Activated CD4-positive, alpha-beta memory T cell treated with anti-CD3 and anti-CD28 coated beads for 36 hours (primary cell): ENCODE results near the gene SND1. TPM values are rescaled to one million over a fixed set of nuclear protein-coding genes. Genes with fewer than 3 reads are reported as not detected.

Experiments
- CTCF ChIA-PET: fragments of 350-600 bp; sonication (Branson Sonifier 250); formaldehyde crosslinking; loops from one replicate; lab custom pipeline; 2021; ENCODE audit warnings: antibody characterized with exemption, inconsistent platforms; lab: Charles Lee
- POLR2A ChIA-PET: fragments of 350-600 bp; sonication (Branson Sonifier 250); formaldehyde crosslinking; loops from one replicate; lab custom pipeline; 2021; ENCODE audit warnings: antibody characterized with exemption; lab: Charles Lee
- DNase-seq: peaks from one replicate; pipeline ENCODE4 v3.0.0-alpha.2; 2020
- H3K27ac Mint-ChIP-seq: one replicate; pipeline ENCODE4 v1.8.0; 2021; ENCODE audit warnings: mixed read lengths
- H3K27me3 Mint-ChIP-seq: one replicate; pipeline ENCODE4 v1.8.0; 2021; ENCODE audit warnings: mixed read lengths
- H3K36me3 Mint-ChIP-seq: one replicate; pipeline ENCODE4 v1.8.0; 2021; ENCODE audit warnings: mixed read lengths
- H3K4me1 Mint-ChIP-seq: one replicate; pipeline ENCODE4 v1.8.0; 2021; ENCODE audit warnings: low read depth, mixed read lengths
- H3K4me3 Mint-ChIP-seq: one replicate; pipeline ENCODE4 v1.8.0; 2021; ENCODE audit warnings: mild to moderate bottlenecking, mixed read lengths
- H3K9me3 Mint-ChIP-seq: one replicate; pipeline ENCODE4 v1.8.0; 2021; ENCODE audit warnings: mixed read lengths
- intact Hi-C: fragments of 100-400 bp; cut with micrococcal nuclease; formaldehyde crosslinking; loops from one replicate; pipeline ENCODE4 v1.15.1; 2023
- total RNA-seq, 2 experiments: library from RNA; stranded (reverse); gene quantifications; one replicate each; pipeline ENCODE4 v1.2.3, GENCODE V29; 2021

SND1 gene
- total RNA-seq, 2 experiments from 2014 or later: 208 to 235 TPM

- ChIA-PET POLR2A (no interaction called here), CTCF (interaction anchor here (1.3 kb wide), 1 partner anchor 220 kb away, joined by 3 read pairs; no protein-coding TSS in a partner anchor)
- H3K9me3 Mint-ChIP-seq: no peaks in the 10 kb centered on the region
- intact Hi-C loops: no loop called here
- no peak for DNase-seq
- no peaks in the 10 kb centered on the region for H3K27me3 Mint-ChIP-seq
- peaks cover 11% of the 10 kb centered on the region for H3K4me1 Mint-ChIP-seq
- no peak overlapping the region for H3K4me3 Mint-ChIP-seq
- H3K36me3 Mint-ChIP-seq: peaks cover 45% of the 10 kb centered on the region
- H3K27ac Mint-ChIP-seq: no peak overlapping the region
Observed at GRCh38 chr7:127930341-127931328, 278.6 kb downstream of the SND1 start.

- Mint-ChIP-seq H3K4me3 (no peak overlapping the region), H3K27ac (no peak overlapping the region), H3K9me3 (no peaks in the 10 kb centered on the region), H3K27me3 (no peaks in the 10 kb centered on the region), H3K36me3 (peaks cover 45% of the 10 kb centered on the region), H3K4me1 (peaks cover 9% of the 10 kb centered on the region)
- ChIA-PET CTCF (no interaction called here), POLR2A (interaction anchor here (0.5 kb wide), 1 partner anchor 9 kb away, joined by 3 read pairs; no protein-coding TSS in a partner anchor)
- intact Hi-C loops: no loop called here
- no peak for DNase-seq
Observed at GRCh38 chr7:127932076-127932475, 280.1 kb downstream of the SND1 start.

DNA sequence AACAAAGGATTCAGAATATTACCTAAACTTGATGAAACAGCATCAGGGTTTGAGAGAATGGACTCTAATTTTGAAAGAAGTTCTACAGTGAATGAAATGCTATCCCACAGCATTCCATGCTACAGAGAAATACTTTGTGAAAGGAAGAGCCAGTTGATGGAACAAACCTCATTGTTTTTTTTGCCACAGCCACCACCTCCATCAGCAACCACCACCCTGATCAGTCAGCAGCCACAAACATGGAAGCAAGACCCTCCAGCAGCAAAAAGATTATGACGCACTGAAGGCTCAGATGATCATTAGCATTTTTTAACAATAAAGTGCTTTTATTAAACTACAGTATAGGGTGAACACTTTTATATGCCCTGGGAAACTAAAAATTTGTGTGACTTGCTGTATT lies 280.5 kb downstream of the SND1 start:
- Mint-ChIP-seq H3K27me3 (no peaks in the 10 kb centered on the region), H3K9me3 (no peaks in the 10 kb centered on the region), H3K27ac (no peak overlapping the region), H3K4me1 (peaks cover 5% of the 10 kb centered on the region), H3K4me3 (no peak overlapping the region), H3K36me3 (peaks cover 45% of the 10 kb centered on the region)
- DNase-seq: no peak
- intact Hi-C loops: no loop called here
- CTCF ChIA-PET: no interaction called here
- POLR2A ChIA-PET: no interaction called here

DNA sequence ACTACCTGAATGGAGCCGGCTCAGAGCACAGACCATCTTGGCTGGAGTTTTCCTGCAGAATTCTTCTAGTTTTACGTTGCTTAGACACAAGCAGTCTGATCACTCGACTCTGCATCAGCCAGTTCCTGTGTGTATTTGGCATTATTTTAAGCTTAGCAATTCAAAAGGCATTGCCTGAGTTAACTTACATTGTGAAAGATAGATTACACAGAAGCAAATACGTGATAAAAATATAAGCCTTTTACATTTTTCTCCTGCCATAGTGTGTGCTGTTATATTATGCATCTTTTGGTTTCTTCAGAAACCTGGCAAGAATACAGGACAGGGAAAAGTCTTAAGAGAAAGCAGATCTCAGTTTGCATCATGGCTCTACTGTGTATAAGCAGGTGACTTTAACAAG lies 281.2 kb downstream of the SND1 start:
- Mint-ChIP-seq H3K9me3 (no peaks in the 10 kb centered on the region), H3K4me1 (peaks cover 4% of the 10 kb centered on the region), H3K27me3 (no peaks in the 10 kb centered on the region), H3K36me3 (peaks cover 46% of the 10 kb centered on the region), H3K27ac (no peak overlapping the region), H3K4me3 (no peak overlapping the region)
- ChIA-PET POLR2A (no interaction called here), CTCF (interaction anchor here (1.1 kb wide), 1 partner anchor 224 kb away, joined by 3 read pairs; no protein-coding TSS in a partner anchor)
- intact Hi-C loops: no loop called here
- no peak for DNase-seq

- no peak for DNase-seq
- H3K27me3 Mint-ChIP-seq: no peaks in the 10 kb centered on the region
- no peaks in the 10 kb centered on the region for H3K9me3 Mint-ChIP-seq
- ChIA-PET POLR2A (no interaction called here), CTCF (no interaction called here)
- H3K4me1 Mint-ChIP-seq: peaks cover 4% of the 10 kb centered on the region
- no peak overlapping the region for H3K4me3 Mint-ChIP-seq
- peaks cover 43% of the 10 kb centered on the region for H3K36me3 Mint-ChIP-seq
- no peak overlapping the region for H3K27ac Mint-ChIP-seq
- intact Hi-C loops: no loop called here
Observed at GRCh38 chr7:127934711-127935110, 282.7 kb downstream of the SND1 start.

DNA sequence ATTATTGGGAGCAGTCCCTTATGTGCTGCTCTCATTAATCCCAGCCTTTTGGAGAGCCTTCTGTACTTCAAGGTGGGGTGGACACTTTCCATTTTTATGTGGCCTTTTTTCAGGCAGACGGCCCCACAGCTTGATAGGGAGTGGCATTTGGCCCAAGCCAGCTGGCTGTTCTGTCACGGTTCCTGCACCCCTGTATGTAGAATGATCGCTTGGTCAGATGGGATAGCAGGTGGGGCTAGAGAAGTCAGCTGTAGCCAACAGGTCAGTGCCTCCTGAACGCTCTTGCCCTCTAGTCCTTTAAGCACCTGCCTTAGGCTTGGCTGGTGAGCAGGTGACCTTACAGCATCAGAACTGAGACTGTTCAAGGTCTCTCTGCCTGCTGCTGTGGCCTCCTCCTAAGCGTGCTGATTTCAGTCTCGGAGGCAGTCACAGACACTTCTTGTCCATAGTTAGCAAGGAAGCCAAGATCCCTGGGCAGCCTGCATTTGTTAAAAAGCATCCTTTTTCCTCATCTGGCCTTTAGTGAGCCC lies 283.9 kb downstream of the SND1 start:
- ChIA-PET POLR2A (no interaction called here), CTCF (no interaction called here)
- DNase-seq: no peak
- Mint-ChIP-seq H3K4me3 (no peak overlapping the region), H3K4me1 (peaks cover 4% of the 10 kb centered on the region), H3K27ac (no peak overlapping the region), H3K36me3 (peaks cover 33% of the 10 kb centered on the region), H3K9me3 (no peaks in the 10 kb centered on the region), H3K27me3 (no peaks in the 10 kb centered on the region)
- intact Hi-C loops: no loop called here

DNA sequence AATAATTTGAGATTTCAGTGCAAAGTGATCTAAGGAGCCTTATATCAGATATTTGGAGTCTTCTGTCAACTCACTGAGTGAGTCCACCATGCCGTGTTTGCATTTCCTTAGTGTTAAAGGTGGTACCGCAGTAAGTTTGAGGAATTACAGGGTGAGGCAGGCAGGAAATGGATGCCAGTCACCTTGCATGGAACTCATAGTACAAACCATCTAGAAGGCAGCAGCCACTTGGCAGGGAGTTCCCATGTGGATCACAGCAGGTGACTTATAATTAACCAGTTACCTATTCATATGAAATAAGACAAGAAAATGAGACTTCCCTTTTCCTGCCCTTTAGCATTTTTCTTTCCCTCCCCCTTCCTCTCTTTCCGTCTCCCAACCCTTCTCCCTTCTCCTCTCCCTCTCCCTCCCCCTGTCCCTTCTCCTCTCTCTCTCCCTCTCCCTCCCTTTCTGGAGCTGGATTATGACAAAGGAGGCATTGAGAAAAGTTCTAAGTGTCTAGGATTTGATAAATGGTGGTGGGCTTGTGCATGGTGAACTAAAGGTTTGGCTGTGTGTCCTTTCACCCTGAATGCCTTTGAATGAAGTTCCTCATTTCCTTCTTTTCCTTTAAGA lies 285.2 kb downstream of the SND1 start:
- Mint-ChIP-seq H3K4me1 (peaks cover 4% of the 10 kb centered on the region), H3K27me3 (no peaks in the 10 kb centered on the region), H3K36me3 (peaks cover 27% of the 10 kb centered on the region), H3K9me3 (no peaks in the 10 kb centered on the region), H3K27ac (no peak overlapping the region), H3K4me3 (no peak overlapping the region)
- POLR2A ChIA-PET: interaction anchor here (0.6 kb wide), 1 partner anchor 19 kb away, joined by 3 read pairs; no protein-coding TSS in a partner anchor
- CTCF ChIA-PET: no interaction called here
- intact Hi-C loops: no loop called here
- DNase-seq: no peak

DNA sequence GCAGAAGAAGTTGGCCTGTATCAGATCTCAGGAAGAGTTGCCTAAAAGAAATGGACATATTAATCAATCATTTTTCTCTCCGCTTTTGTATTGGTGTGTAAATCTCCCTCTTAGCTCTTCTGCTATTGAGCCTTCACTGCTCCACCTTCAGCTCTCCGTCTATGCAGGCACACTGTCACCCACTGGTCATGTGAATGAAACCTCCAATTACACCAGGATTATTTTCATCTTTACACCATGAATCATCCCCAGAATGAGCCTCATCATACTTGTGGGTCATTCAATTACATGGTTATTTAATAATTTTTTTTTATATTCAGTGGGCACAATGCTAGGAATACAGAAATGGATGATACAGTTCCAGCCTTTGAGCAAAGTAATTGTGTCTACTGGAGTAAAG lies 286.6 kb downstream of the SND1 start:
- POLR2A ChIA-PET: no interaction called here
- H3K4me3 Mint-ChIP-seq: no peak overlapping the region

GRCh38 chr7:127940381-127941160 lies 288.6 kb downstream of the SND1 start:
- H3K9me3 Mint-ChIP-seq: no peaks in the 10 kb centered on the region
- CTCF ChIA-PET: interaction anchor here (1.2 kb wide), 1 partner anchor 269 kb away, joined by 3 read pairs; no protein-coding TSS in a partner anchor

More for the DNA sequence above, 286.6 kb downstream of the SND1 start:
- Mint-ChIP-seq H3K27ac (no peak overlapping the region), H3K4me1 (peaks cover 4% of the 10 kb centered on the region), H3K9me3 (no peaks in the 10 kb centered on the region), H3K27me3 (no peaks in the 10 kb centered on the region), H3K36me3 (peaks cover 22% of the 10 kb centered on the region)
- CTCF ChIA-PET: no interaction called here
- intact Hi-C loops: no loop called here
- no peak for DNase-seq

DNA sequence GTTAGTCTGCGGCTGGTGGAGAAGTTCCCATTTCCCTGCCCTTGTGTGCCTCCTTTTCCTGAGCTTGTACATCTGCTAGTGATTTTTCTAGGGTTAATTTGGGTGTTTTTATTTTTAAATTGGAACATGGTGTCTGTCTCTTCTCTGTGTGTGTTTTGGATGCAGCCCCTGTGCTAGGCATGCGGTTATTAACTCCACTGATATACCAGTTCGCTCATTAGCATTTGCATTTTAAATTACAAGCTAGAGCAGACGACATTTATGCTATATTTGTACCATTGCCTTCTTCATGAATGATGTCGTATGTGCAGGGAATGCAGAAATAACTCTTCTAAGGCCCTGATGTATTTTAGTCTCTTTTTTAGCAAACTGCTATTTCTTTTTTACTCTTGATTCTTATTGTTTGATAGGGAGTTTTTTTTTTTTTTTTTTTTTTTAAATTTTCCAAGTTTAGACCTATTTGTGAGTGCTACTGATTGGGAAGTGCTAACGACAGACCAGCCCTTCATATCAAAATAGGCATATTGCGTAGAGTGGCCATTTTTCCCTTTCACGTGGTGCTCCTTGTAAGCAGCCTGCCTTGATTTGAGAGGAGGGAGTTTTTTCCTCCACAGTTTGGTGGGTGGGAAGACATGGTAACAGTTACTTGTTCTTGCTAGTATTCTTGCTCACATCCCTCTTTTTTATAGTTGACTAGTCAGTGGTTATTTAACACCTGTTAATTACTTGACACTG lies 289.6 kb downstream of the SND1 start:
- Mint-ChIP-seq H3K9me3 (no peaks in the 10 kb centered on the region), H3K36me3 (peaks cover 21% of the 10 kb centered on the region), H3K4me3 (no peak overlapping the region), H3K27ac (no peak overlapping the region), H3K4me1 (no peaks in the 10 kb centered on the region), H3K27me3 (no peaks in the 10 kb centered on the region)
- CTCF ChIA-PET: interaction anchor here (0.8 to 1.2 kb wide), 2 partner anchors 268 to 313 kb away, joined by 3 read pairs; no protein-coding TSS in a partner anchor
- POLR2A ChIA-PET: interaction anchor here (0.6 kb wide), 1 partner anchor 10 kb away, joined by 3 read pairs; no protein-coding TSS in a partner anchor
- DNase-seq: no peak
- intact Hi-C loops: no loop called here

More at GRCh38 chr7:127940381-127941160, 288.6 kb downstream of the SND1 start:
- H3K4me3 Mint-ChIP-seq: no peak overlapping the region
- H3K27ac Mint-ChIP-seq: no peak overlapping the region
- DNase-seq: no peak
- intact Hi-C loops: no loop called here
- H3K27me3 Mint-ChIP-seq: no peaks in the 10 kb centered on the region
- H3K36me3 Mint-ChIP-seq: peaks cover 21% of the 10 kb centered on the region
- POLR2A ChIA-PET: no interaction called here
- peaks cover 4% of the 10 kb centered on the region for H3K4me1 Mint-ChIP-seq
